H1 (cell line): ENCODE results near the gene GATC. TPM values are rescaled to one million over a fixed set of nuclear protein-coding genes. Genes with fewer than 3 reads are reported as not detected.
A peak's percentile ranks its signal among the peaks of the same experiment; 100 is the strongest.

Experiments
- CTCF ChIA-PET: fragments of 300-600 bp; sonication (Branson Sonifier 250); formaldehyde crosslinking; loops from one replicate; lab custom pipeline; 2021; ENCODE audit not compliant: partially characterized antibody; lab: Charles Lee
- POLR2A ChIA-PET: fragments of 300-600 bp; sonication (Branson Sonifier 250); formaldehyde crosslinking; loops from one replicate; lab custom pipeline; 2021; ENCODE audit warnings: inconsistent platforms; ENCODE audit not compliant: partially characterized antibody; lab: Charles Lee
- DNase-seq, 2 experiments: peaks; one replicate each; pipeline versions ENCODE4 v3.0.0 to v3.0.0-alpha.2; 2010 to 2022; ENCODE audit warnings: low spot score in 2 of 2, low read depth in 1 of 2, mixed read lengths in 1 of 2
- FAIRE-seq: peaks from 2 replicates; lab custom pipeline; 2011; peaks lifted over from hg19 to GRCh38; lab: Jason Lieb, UNC
- H2AFZ ChIP-seq: 2 replicates; pipeline ENCODE4 v1.8.1; 2012; ENCODE audit warnings: low read length, inconsistent platforms
- H2AK5ac ChIP-seq: 2 replicates; pipeline ENCODE4 v1.6.1; 2013; ENCODE audit warnings: low read depth, low read length
- H2BK120ac ChIP-seq: replicated peaks from 2 replicates; pipeline ENCODE3; 2013; ENCODE audit warnings: low read depth, low read length, inconsistent platforms
- H2BK12ac ChIP-seq: 2 replicates; pipeline ENCODE4 v1.6.1; 2013; ENCODE audit warnings: low read depth, low read length
- H2BK15ac ChIP-seq: 2 replicates; pipeline ENCODE4 v1.6.1; 2013; ENCODE audit warnings: low read length
- H2BK20ac ChIP-seq: 2 replicates; pipeline ENCODE4 v1.6.1; 2013; ENCODE audit warnings: low read length
- H2BK5ac ChIP-seq: 2 replicates; pipeline ENCODE4 v1.6.1; 2013; ENCODE audit warnings: low read depth, low read length
- H3K14ac ChIP-seq: 2 replicates; pipeline ENCODE4 v1.6.1; 2013; ENCODE audit warnings: inconsistent platforms; ENCODE audit not compliant: insufficient read length
- H3K18ac ChIP-seq: 2 replicates; pipeline ENCODE4 v1.6.1; 2013; ENCODE audit warnings: low read length; ENCODE audit errors: extremely low read depth
- H3K23ac ChIP-seq: 2 replicates; pipeline ENCODE4 v1.6.1; 2013; ENCODE audit warnings: inconsistent platforms; ENCODE audit not compliant: insufficient read length
- H3K23me2 ChIP-seq: 2 replicates; pipeline ENCODE4 v1.6.1; 2013; ENCODE audit warnings: low read depth, low read length
- H3K27ac ChIP-seq: 2 replicates; pipeline ENCODE4 v1.6.1; 2011; ENCODE audit warnings: low read depth, low read length, inconsistent platforms
- H3K27me3 ChIP-seq, 4 experiments: replicated peaks in 1 of 4; 1 replicate in 1 of 4; 2 replicates in 3 of 4; pipeline versions ENCODE4 v1.6.1 to v1.8.1; 2011 to 2013; ENCODE audit warnings: low read length in 3 of 4, mild to moderate bottlenecking in 3 of 4, inconsistent platforms in 2 of 4, mixed read lengths in 2 of 4, moderate library complexity in 1 of 4; ENCODE audit not compliant: control insufficient read depth in 3 of 4, insufficient read depth in 3 of 4; ENCODE audit errors: extremely low read depth in 1 of 4
- H3K36me3 ChIP-seq, 4 experiments: 2 replicates each; pipeline versions ENCODE4 v1.6.1 to v1.8.1; 2011 to 2013; ENCODE audit warnings: mild to moderate bottlenecking in 4 of 4, low read length in 3 of 4, moderate library complexity in 2 of 4, control low read depth in 1 of 4, inconsistent platforms in 1 of 4; ENCODE audit not compliant: insufficient read depth in 4 of 4, control insufficient read depth in 2 of 4
- H3K4ac ChIP-seq: replicated peaks from 2 replicates; pipeline ENCODE3; 2013; ENCODE audit warnings: low read length, low read depth, mixed read lengths, inconsistent platforms; ENCODE audit not compliant: insufficient read length
- H3K4me1 ChIP-seq, 4 experiments: replicated peaks in 1 of 4; 1 replicate in 1 of 4; 2 replicates in 3 of 4; pipeline versions ENCODE4 v1.6.1 to v1.8.1; 2011 to 2013; ENCODE audit warnings: low read length in 3 of 4, inconsistent platforms in 2 of 4, mixed read lengths in 1 of 4; ENCODE audit not compliant: insufficient read depth in 4 of 4, control insufficient read depth in 3 of 4
- H3K4me2 ChIP-seq, 2 experiments: 2 replicates each; pipeline versions ENCODE4 v1.6.1 to v1.8.1; 2011 to 2013; ENCODE audit warnings: low read depth in 2 of 2, low read length in 2 of 2, control low read depth in 1 of 2, inconsistent platforms in 1 of 2, mild to moderate bottlenecking in 1 of 2; ENCODE audit not compliant: insufficient read depth in 1 of 2
- H3K4me3 ChIP-seq, 4 experiments: fragments of 200-600, 300-600 bp in 1 of 4; sonication (generic), shearing (Covaris generic), sonication (Bioruptor Twin) in 1 of 4; 2 replicates each; pipeline versions ENCODE4 v1.5.1 to v1.8.1; 2011 to 2016; ENCODE audit warnings: low read length in 4 of 4, low read depth in 3 of 4, control low read depth in 2 of 4, inconsistent platforms in 2 of 4, mild to moderate bottlenecking in 2 of 4, mixed read lengths in 1 of 4, moderate library complexity in 1 of 4; ENCODE audit not compliant: insufficient read depth in 2 of 4; ENCODE audit errors: extremely low read depth in 1 of 4
- H3K56ac ChIP-seq: replicated peaks from 2 replicates; pipeline ENCODE3; 2013; ENCODE audit warnings: low read depth, mild to moderate bottlenecking, mixed read lengths, low read length, inconsistent platforms; ENCODE audit not compliant: insufficient read length
- H3K79me1 ChIP-seq: 2 replicates; pipeline ENCODE4 v1.6.1; 2013; ENCODE audit warnings: low read depth, low read length, control low read depth
- H3K79me2 ChIP-seq, 2 experiments: 2 replicates each; pipeline versions ENCODE4 v1.6.1 to v1.8.1; 2012 to 2013; ENCODE audit warnings: low read length in 2 of 2, mild to moderate bottlenecking in 2 of 2, inconsistent platforms in 1 of 2; ENCODE audit not compliant: insufficient read depth in 2 of 2, control insufficient read depth in 1 of 2
- H3K9ac ChIP-seq, 4 experiments: replicated peaks in 1 of 4; 1 replicate in 1 of 4; 2 replicates in 3 of 4; pipeline versions ENCODE4 v1.6.1 to v1.8.1; 2011 to 2013; ENCODE audit warnings: low read depth in 3 of 4, low read length in 3 of 4, control low read depth in 2 of 4, mild to moderate bottlenecking in 2 of 4, moderate library complexity in 2 of 4, inconsistent platforms in 1 of 4; ENCODE audit errors: extremely low read depth in 1 of 4
- H3K9me3 ChIP-seq, 2 experiments: 2 replicates each; pipeline versions ENCODE4 v1.6.1 to v1.8.1; 2012 to 2013; ENCODE audit warnings: mild to moderate bottlenecking in 2 of 2, moderate library complexity in 2 of 2, control low read depth in 1 of 2, inconsistent platforms in 1 of 2, low read depth in 1 of 2, low read length in 1 of 2, mixed read lengths in 1 of 2; ENCODE audit not compliant: insufficient read depth in 2 of 2
- H4K20me1 ChIP-seq, 2 experiments: replicated peaks in 1 of 2; 2 replicates each; pipeline versions ENCODE3 to v1.8.1; 2011 to 2013; ENCODE audit warnings: inconsistent platforms in 2 of 2, low read length in 2 of 2, mild to moderate bottlenecking in 1 of 2; ENCODE audit not compliant: insufficient read depth in 2 of 2, control insufficient read depth in 1 of 2
- H4K5ac ChIP-seq: 2 replicates; pipeline ENCODE4 v1.6.1; 2013; ENCODE audit warnings: low read length, low read depth, mixed read lengths, inconsistent platforms; ENCODE audit not compliant: insufficient read length
- H4K8ac ChIP-seq: 2 replicates; pipeline ENCODE4 v1.8.0; 2013; ENCODE audit warnings: mild to moderate bottlenecking, moderate library complexity, low read length, inconsistent platforms; ENCODE audit not compliant: insufficient read depth; ENCODE audit errors: extremely low read depth
- H4K91ac ChIP-seq: replicated peaks from 2 replicates; pipeline ENCODE3; 2013; ENCODE audit warnings: low read length, mixed read lengths, inconsistent platforms; ENCODE audit not compliant: insufficient read length
- CHD2 ChIP-seq: IDR thresholded peaks from 2 replicates; pipeline ENCODE4 v1.6.1; 2012; ENCODE audit warnings: low read length, improper control_type of control experiment
- PHF8 ChIP-seq: fragments of 200-600 bp; sonication (generic); conservative IDR thresholded peaks from 2 replicates; pipeline ENCODE4 v1.7.1; 2012; ENCODE audit warnings: low read depth, mild to moderate bottlenecking, inconsistent platforms, low read length, moderate library complexity
- WGBS, 2 experiments: shearing (Covaris generic) in 1 of 2; methylation state at CpG; one replicate each; pipeline versions ENCODE4 v1.1.6 to v1.1.7; 2013 to 2015; ENCODE audit warnings: low lambda C conversion rate in 2 of 2, mixed read lengths in 2 of 2, inconsistent platforms in 1 of 2, low coverage in 1 of 2, missing lambda C conversion rate in 1 of 2; ENCODE audit not compliant: insufficient replicate concordance in 2 of 2, insufficient coverage in 1 of 2, insufficient read length in 1 of 2; ENCODE audit errors: extremely low coverage in 1 of 2, missing lambda C conversion rate in 1 of 2; 5-methylcytosine and 5-hydroxymethylcytosine counted together
- polyA plus RNA-seq, 7 experiments: library from polyadenylated mRNA; depleted of rRNA in 3 of 7; stranded (reverse) in 5 of 7; unstranded in 2 of 7; fragments of >200 nt in 5 of 7; fragments of 200-250 nt in 2 of 7; gene quantifications; 1 replicate in 5 of 7; 2 replicates in 1 of 7; 4 replicates in 1 of 7; pipeline versions ENCODE4 v1.2.1 to v1.2.3, GENCODE V29; 2011 to 2013; ENCODE audit warnings: missing spikeins in 2 of 7, mixed read lengths in 2 of 7
- total RNA-seq: library from RNA; stranded (reverse); fragmentation: NEBNext Ultra II Directional; extraction: Animal tissue kit (Norgen Biotek cat#: 25700); gene quantifications from 2 replicates; pipeline ENCODE4 v1.2.1, GENCODE V29; 2021

Gene GATC
- total and polyA plus RNA-seq, 2 of the 8 experiments (the other 6 are each of a cell fraction or from before 2014, with no cell fraction given), result 13.2 to 30.4 TPM

DNA sequence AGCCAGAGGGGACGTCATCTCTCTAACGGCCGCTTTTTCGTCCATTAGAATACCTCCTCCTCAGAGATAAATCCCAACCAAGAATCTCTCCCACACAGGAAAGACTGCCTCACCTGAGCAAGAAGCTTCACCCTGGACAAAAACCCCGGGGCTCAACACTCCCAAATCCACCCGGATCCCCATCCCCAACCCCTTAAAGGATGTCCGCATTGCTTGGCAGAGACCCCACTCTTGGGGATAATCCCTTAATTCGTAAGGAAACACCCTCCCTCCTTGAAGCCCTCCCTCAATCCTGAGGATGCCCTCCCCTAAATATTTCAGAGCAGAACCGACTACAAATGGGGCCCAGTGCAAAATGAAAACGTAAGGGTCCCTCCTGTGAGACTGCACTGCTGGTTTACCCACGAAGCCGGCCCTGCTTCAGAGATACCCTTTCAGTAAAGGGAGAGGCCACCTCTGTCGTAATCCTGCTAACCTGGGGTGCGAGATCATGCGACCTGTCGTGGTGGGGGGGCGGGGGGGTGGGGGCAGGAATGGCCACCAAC, 49.0 kb downstream of the GATC start:
- Histone ChIP-seq H3K4me3 (peak overlapping the region; percentile 64 to 96 (median 80)), H3K23ac (peak overlapping the region; percentile 17), H3K27ac (no peak overlapping the region), H2BK120ac (no peak overlapping the region), H3K27me3 (no peaks in the 10 kb centered on the region), H3K9me3 (no peaks in the 10 kb centered on the region), H3K4me2 (peak overlapping the region; percentile 85 to 86), H3K36me3 (peaks cover 2 to 17% (median 9%) of the 10 kb centered on the region in 4 experiments; a peak in 7 of 8 replicates), H4K91ac (no peak overlapping the region), H4K5ac (peak overlapping the region; percentile 50), H3K23me2 (peaks cover 10% of the 10 kb centered on the region), H3K56ac (peak overlapping the region; percentile 9), H2AFZ (peak overlapping the region; percentile 79), H3K14ac (peak overlapping the region; percentile 84), H3K9ac (peak overlapping the region; percentile 38 to 80 (median 50)), H2BK20ac (no peak overlapping the region), H3K79me2 (peaks cover 16 to 20% of the 10 kb centered on the region in 2 experiments), H4K8ac (no peak overlapping the region), H3K18ac (no peak overlapping the region), H3K4me1 (peaks cover 0 to 6% (median 1%) of the 10 kb centered on the region in 4 experiments; a peak in 3 of 7 replicates), H4K20me1 (peaks cover 12 to 13% of the 10 kb centered on the region in 2 experiments), H2BK12ac (no peak overlapping the region), H3K4ac (no peak overlapping the region), H2BK5ac (0 out of 2 replicates have a peak overlapping the region, but pooled peaks have one; percentile 26), H2AK5ac (no peak overlapping the region), H2BK15ac (no peak overlapping the region), H3K79me1 (0 out of 2 replicates have a peak, but pooled peaks cover 3% of the 10 kb centered on the region)
- ChIA-PET CTCF (interaction anchor here (0.7 to 2.1 kb wide), 6 partner anchors 9 to 56 kb away, joined by 3 to 9 read pairs (median 4); no protein-coding TSS in a partner anchor), POLR2A (interaction anchor here (0.7 to 10.1 kb wide), 21 partner anchors 10 to 294 kb away, joined by 3 to 119 read pairs (median 7); partner anchors contain the start of genes COQ5, GATC, POP5 and RNF10)
- DNase-seq (peak in 1 of 2 experiments; percentile 52), FAIRE-seq (no peak)
- TF ChIP-seq PHF8 (0 out of 2 replicates have a peak, but pooled peaks have one; percentile 3), CHD2 (no peak)
- 7% methylated on average over 12 of the region's 17 CpGs; no CpG with 5 or more reads in 1 of the 2 experiments for WGBS, 2 experiments
